ENCODE data around the gene ASPSCR1. TPM values are rescaled to one million over a fixed set of nuclear protein-coding genes. Genes with fewer than 3 reads are reported as not detected.

ASPSCR1 gene
- total and polyA plus RNA-seq, 2 of the 13 experiments (the other 11 are each of a cell fraction or from before 2014, with no cell fraction given), result 274 to 314 TPM

GRCh38 chr17:82064433-82065192 lies 87.2 kb downstream of the ASPSCR1 start (continued):
- TF ChIP-seq PRMT3 (CRISPR knock-in tag; IDR thresholded peaks at IDR 0.05; ENCODE audit: borderline replicate concordance, low read depth) (no peak), ZNF678 (CRISPR knock-in tag; IDR thresholded peaks at IDR 0.05) (no peak), ZNF773 (CRISPR knock-in tag; IDR thresholded peaks at IDR 0.05; ENCODE audit: borderline replicate concordance) (no peak), HOMEZ (CRISPR knock-in tag; IDR thresholded peaks at IDR 0.05; ENCODE audit: low read depth) (no peak), ZNF18 (CRISPR knock-in tag; IDR thresholded peaks at IDR 0.05; ENCODE audit: insufficient replicate concordance) (no peak), ZNF251 (CRISPR knock-in tag; IDR thresholded peaks at IDR 0.05) (no peak), NFE2L1 (CRISPR knock-in tag; IDR thresholded peaks at IDR 0.05; ENCODE audit: borderline replicate concordance) (0 out of 2 replicates have a peak, but pooled peaks have one; percentile 9), FUBP1 (CRISPR knock-in tag; IDR thresholded peaks at IDR 0.05; ENCODE audit: borderline replicate concordance) (no peak), ZNF496 (CRISPR knock-in tag; IDR thresholded peaks at IDR 0.05; ENCODE audit: insufficient replicate concordance) (no peak), FOXP4 (CRISPR knock-in tag; IDR thresholded peaks at IDR 0.05) (no peak), STAT5B (CRISPR knock-in tag; IDR thresholded peaks at IDR 0.05) (no peak), ZNF891 (CRISPR knock-in tag; IDR thresholded peaks at IDR 0.05) (no peak; the same call in 1 of the 2 replicates)
